Hindlimb muscle (tissue), 1 donor: ENCODE measurements around the gene GINS2. TPM values are rescaled to one million over a fixed set of nuclear protein-coding genes. Genes with fewer than 3 reads are reported as not detected.
A peak's percentile ranks its signal among the peaks of the same experiment; 100 is the strongest.

Experiments used
- DNase-seq: peaks from one replicate; pipeline ENCODE4 v3.0.0-alpha.2; 2013
- polyA plus RNA-seq: library from polyadenylated mRNA; unstranded; fragments of 120-200 nt; gene quantifications from one replicate; pipeline ENCODE4 v1.2.1, GENCODE V29; 2013; ENCODE audit not compliant: insufficient read length

The GINS2 gene
- polyA plus RNA-seq, 1 donor = 6.5 TPM

- no peak for DNase-seq
Measured at GRCh38 chr16:85716022-85716679, 27.4 kb upstream of the GINS2 start.

GRCh38 chr16:85715169-85716021 lies 26.6 kb upstream of the GINS2 start:
- DNase-seq = peak; percentile 68

- DNase-seq = no peak
Measured at GRCh38 chr16:85712801-85713200, 24.0 kb upstream of the GINS2 start.

- no peak for DNase-seq
Measured at GRCh38 chr16:85711982-85712587, 23.3 kb upstream of the GINS2 start.

GRCh38 chr16:85710732-85711131 lies 22.0 kb upstream of the GINS2 start:
- no peak for DNase-seq

- no peak for DNase-seq
Measured at GRCh38 chr16:85709766-85710585, 21.2 kb upstream of the GINS2 start.

- no peak for DNase-seq
Measured at GRCh38 chr16:85708338-85708737, 19.6 kb upstream of the GINS2 start.

- no peak for DNase-seq
Measured at GRCh38 chr16:85707528-85708095, 18.9 kb upstream of the GINS2 start.

GRCh38 chr16:85706449-85707034 lies 17.8 kb upstream of the GINS2 start:
- DNase-seq = no peak

GRCh38 chr16:85704900-85705846 lies 16.4 kb upstream of the GINS2 start:
- DNase-seq = no peak

- DNase-seq = no peak
Measured at GRCh38 chr16:85704011-85704410, 15.3 kb upstream of the GINS2 start.

GRCh38 chr16:85699628-85700027 lies 10.9 kb upstream of the GINS2 start:
- no peak for DNase-seq

GRCh38 chr16:85698935-85699558 lies 10.3 kb upstream of the GINS2 start:
- DNase-seq = no peak

GRCh38 chr16:85698459-85698891 lies 9.7 kb upstream of the GINS2 start:
- DNase-seq = no peak

- DNase-seq = no peak
Measured at GRCh38 chr16:85697431-85697830, 8.7 kb upstream of the GINS2 start.

- DNase-seq = no peak
Measured at GRCh38 chr16:85696781-85697180, 8.0 kb upstream of the GINS2 start.

GRCh38 chr16:85695196-85696128 lies 6.7 kb upstream of the GINS2 start:
- no peak for DNase-seq

GRCh38 chr16:85690469-85691064 lies 1.8 kb upstream of the GINS2 start:
- DNase-seq = no peak

- DNase-seq = no peak
Measured at GRCh38 chr16:85689950-85690320, 1.2 kb upstream of the GINS2 start.
